ENCODE data around the gene NDUFS7. TPM values are rescaled to one million over a fixed set of nuclear protein-coding genes. Genes with fewer than 3 reads are reported as not detected.

Gene NDUFS7
- total RNA-seq, 4 donors from 2014 or later: 259 to 497 (median 377) TPM

DNA sequence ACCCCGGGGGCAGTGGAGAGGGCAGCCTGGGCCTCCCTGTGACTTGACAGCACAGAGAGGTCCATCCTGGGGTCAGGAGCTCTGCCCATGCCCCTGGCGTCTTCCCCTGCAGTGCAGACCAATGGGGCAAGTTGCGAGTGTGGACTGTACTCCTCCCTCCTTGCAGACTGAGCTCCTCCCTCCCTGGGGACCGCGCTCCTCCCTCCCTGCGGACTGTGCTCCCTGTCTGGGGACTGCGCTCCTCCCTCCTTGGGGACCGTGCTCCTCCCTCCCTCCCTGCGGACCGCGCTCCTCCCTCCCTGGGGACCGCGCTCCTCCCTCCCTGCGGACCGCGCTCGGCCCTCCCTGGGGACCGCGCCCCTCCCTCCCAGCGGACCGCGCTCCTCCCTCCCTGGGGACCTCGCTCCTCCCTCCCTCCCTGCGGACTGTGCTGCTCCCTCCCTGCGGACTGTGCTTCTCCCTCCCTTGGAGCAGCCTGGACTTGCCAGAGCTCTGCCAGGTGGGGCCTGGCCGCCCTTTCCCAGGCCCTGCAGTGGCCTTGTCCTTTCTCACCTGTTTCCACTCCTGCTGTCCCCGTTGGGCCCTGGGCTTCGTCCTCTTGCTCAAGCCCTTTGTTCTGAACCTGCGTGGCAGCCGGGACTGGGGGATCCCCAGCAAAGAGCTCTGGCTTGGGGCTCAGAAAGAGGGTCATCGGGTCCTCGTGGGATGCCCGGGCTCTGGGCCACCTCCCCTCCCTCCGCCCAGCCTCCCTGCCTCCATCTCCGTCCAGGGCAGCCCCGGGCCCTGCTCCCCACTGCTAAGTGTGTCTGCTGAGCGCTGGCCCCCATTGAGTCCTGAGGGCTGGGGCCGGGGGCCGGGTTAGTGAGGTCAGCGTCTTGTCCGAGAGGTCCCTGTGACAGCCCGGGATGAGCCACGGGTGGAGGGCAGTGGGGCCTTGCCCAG lies 10.8 kb downstream of the NDUFS7 start:
- no peak for TF ChIP-seq POLR2A (IDR thresholded peaks at IDR 0.05)
- TF ChIP-seq, protein P1, sequence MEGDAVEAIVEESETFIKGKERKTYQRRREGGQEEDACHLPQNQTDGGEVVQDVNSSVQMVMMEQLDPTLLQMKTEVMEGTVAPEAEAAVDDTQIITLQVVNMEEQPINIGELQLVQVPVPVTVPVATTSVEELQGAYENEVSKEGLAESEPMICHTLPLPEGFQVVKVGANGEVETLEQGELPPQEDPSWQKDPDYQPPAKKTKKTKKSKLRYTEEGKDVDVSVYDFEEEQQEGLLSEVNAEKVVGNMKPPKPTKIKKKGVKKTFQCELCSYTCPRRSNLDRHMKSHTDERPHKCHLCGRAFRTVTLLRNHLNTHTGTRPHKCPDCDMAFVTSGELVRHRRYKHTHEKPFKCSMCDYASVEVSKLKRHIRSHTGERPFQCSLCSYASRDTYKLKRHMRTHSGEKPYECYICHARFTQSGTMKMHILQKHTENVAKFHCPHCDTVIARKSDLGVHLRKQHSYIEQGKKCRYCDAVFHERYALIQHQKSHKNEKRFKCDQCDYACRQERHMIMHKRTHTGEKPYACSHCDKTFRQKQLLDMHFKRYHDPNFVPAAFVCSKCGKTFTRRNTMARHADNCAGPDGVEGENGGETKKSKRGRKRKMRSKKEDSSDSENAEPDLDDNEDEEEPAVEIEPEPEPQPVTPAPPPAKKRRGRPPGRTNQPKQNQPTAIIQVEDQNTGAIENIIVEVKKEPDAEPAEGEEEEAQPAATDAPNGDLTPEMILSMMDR (IDR thresholded peaks at IDR 0.05 in 4 of 5, conservative IDR thresholded peaks at IDR 0.05 in 1 of 5): no peak
- Histone ChIP-seq H3K4me3 (no peak overlapping the region), H3K36me3 (peaks cover 0 to 40% of the 10 kb centered on the region in 2 donors), H3K27ac (peak overlapping the region in 1 of 4 donors; percentile 99), H3K9me3 (no peaks in the 10 kb centered on the region), H3K4me1 (peaks cover 16 to 20% of the 10 kb centered on the region in 2 donors), H3K27me3 (no peaks in the 10 kb centered on the region)
- in situ Hi-C loops (cut with MboI; ENCODE audit: low sequenced_read_pairs in 4 of 4) (no loop called here), intact Hi-C loops (cut with DNase I; ENCODE audit: low total_unique reads) (no loop called here)
- no peak for DNase-seq
- ATAC-seq: no peak

DNA sequence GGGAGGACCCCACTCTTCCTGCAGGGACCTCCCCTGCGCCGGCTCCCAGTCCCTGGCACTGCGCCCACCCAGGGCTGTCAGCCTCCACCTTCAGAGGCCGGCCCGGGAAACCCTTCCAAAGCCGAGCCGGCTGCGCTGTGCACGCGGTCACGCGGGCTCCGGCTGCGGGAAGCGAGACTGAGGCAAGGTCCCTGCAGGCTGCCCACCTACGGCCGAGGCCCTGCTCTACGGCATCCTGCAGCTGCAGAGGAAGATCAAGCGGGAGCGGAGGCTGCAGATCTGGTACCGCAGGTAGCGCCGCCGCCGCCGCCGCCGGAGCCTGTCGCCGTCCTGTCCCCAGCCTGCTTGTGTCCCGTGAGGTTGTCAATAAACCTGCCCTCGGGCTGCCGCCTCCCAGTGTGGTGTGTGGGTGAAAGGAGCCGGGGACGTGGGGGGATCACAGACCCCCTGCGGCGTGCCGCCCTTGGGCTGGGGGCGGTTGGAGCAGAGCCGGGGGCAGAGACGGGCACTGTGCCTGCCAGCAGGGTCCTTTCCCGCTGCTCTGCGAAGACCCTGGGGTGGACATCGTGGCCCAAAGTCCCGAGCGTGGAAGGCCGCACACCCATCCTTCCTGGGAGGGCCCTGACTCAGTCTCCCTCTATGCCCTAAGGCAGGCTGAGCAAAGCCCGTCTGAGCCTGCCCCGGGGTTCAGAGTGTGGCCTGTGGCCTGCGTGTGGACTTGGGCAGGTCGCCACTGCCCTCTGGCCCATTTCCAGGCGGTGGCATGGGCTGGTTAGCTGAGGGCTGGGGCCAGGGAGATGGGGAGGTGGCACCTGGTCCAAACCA lies 11.7 kb downstream of the NDUFS7 start:
- ATAC-seq (peak; percentile 16 to 17), DNase-seq (peak in 1 of 2 donors; percentile 63)
- Histone ChIP-seq H3K4me1 (peaks cover 18 to 28% of the 10 kb centered on the region in 2 donors), H3K9me3 (no peaks in the 10 kb centered on the region), H3K27ac (peak overlapping the region in 3 of 4 donors; percentile 36 to 99 (median 46)), H3K36me3 (peaks cover 0 to 36% of the 10 kb centered on the region in 2 donors), H3K4me3 (no peak overlapping the region), H3K27me3 (no peaks in the 10 kb centered on the region)
- in situ Hi-C loops (cut with MboI; ENCODE audit: low sequenced_read_pairs in 4 of 4) (no loop called here), intact Hi-C loops (cut with DNase I; ENCODE audit: low total_unique reads) (no loop called here)
- TF ChIP-seq, protein P1 (IDR thresholded peaks at IDR 0.05 in 4 of 5, conservative IDR thresholded peaks at IDR 0.05 in 1 of 5): no peak
- TF ChIP-seq POLR2A (IDR thresholded peaks at IDR 0.05): no peak

DNA sequence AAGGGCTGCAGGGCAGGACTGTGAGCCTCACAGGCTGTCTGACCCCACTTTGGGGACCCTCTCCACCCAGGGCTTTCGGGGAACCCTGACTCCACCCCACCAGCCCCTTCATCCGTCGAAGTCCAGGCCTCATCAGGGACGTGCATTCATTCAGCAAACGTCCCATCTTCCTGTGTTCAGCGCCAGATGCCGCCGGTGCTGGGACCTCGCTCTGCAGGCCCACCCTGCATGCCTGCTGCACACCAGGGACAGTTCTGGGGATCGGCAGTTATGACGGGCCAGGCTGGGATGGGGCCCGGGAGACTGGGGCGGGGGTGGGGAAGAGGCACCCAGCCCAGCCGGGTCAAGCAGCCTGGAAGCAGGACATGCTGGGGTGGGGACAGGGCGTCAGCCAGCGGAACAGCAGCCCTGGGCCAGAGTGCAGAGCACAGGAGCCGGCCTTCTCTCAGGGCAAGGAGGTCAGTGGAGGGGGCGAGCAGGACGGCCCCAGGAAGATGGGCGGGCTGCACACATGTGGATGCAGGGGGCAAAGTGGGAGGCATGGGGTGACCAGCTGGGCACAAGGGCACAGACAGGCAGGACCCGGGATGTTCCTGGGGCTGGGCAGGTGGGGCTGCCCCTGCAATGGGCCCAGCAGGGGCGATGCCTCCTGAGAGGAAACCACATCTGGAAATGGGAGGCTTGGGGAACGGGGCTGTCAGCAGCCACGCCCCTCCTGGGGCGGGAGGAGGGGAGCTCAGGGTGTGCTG lies 12.5 kb downstream of the NDUFS7 start:
- intact Hi-C loops (cut with DNase I; ENCODE audit: low total_unique reads): no loop called here
- no peak overlapping the region for H3K4me3 ChIP-seq
- in situ Hi-C loops (cut with MboI; ENCODE audit: low sequenced_read_pairs in 4 of 4): no loop called here
- H3K9me3 ChIP-seq: no peaks in the 10 kb centered on the region
- H3K27ac ChIP-seq: peak overlapping the region in 3 of 4 donors; percentile 14 to 99 (median 40)
- ATAC-seq (no peak), DNase-seq (peak in 1 of 2 donors; percentile 47)
- TF ChIP-seq, protein P1 (IDR thresholded peaks at IDR 0.05 in 4 of 5, conservative IDR thresholded peaks at IDR 0.05 in 1 of 5): no peak
- TF ChIP-seq POLR2A (IDR thresholded peaks at IDR 0.05): no peak
- no peaks in the 10 kb centered on the region for H3K27me3 ChIP-seq
- H3K4me1 ChIP-seq: peaks cover 19 to 29% of the 10 kb centered on the region in 2 donors
- peaks cover 0 to 28% of the 10 kb centered on the region in 2 donors for H3K36me3 ChIP-seq
